NT2/D1 (cell line): ENCODE data around the gene ANAPC1.
"Not testable (repeated sequence)": the region's sequence is repeated elsewhere in the genome, so short reads cannot be mapped to it uniquely, and the experiment has no call there.

Experiments
- SUZ12 ChIP-seq: IDR thresholded peaks from 2 replicates; pipeline ENCODE4 v1.6.1; 2011; ENCODE audit not compliant: insufficient read length, insufficient read depth; ENCODE audit errors: extremely low read depth
- YY1 ChIP-seq: IDR thresholded peaks from 2 replicates; pipeline ENCODE4 v1.6.1; 2011; ENCODE audit not compliant: insufficient read length, insufficient read depth
- ZNF274 ChIP-seq: IDR thresholded peaks from 2 replicates; pipeline ENCODE4 v1.6.1; 2011; ENCODE audit warnings: mild to moderate bottlenecking, low read depth, low read length

GRCh38 chr2:111905475-111905869, 21.5 kb upstream of the ANAPC1 start:
- TF ChIP-seq ZNF274, YY1, SUZ12: not testable (repeated sequence)
